Upper lobe of left lung (tissue), 6 donors: Measurements from ENCODE around the gene ZNF830. TPM values are rescaled to one million over a fixed set of nuclear protein-coding genes. Genes with fewer than 3 reads are reported as not detected.
A peak's percentile ranks its signal among the peaks of the same experiment; 100 is the strongest.

Experiments
- ATAC-seq, 2 donors: fragments of 200-7000 bp; cut with Tn5 transposase; one replicate each; pipeline ENCODE4 v1.9.1; 2022; ENCODE audit warnings: mild to moderate bottlenecking in 2 of 2, moderate library complexity in 2 of 2; ENCODE audit not compliant: low FRiP score in 2 of 2
- DNase-seq, 2 donors: peaks; one replicate each; pipeline ENCODE4 v3.0.0-alpha.2; 2019 to 2020
- H3K27ac ChIP-seq, 4 donors: fragments of 200-600 bp; sonication (generic); one replicate each; pipeline ENCODE4 v1.5.1; 2016 to 2019
- H3K27me3 ChIP-seq, 4 donors: fragments of 200-600 bp; sonication (generic); one replicate each; pipeline ENCODE4 v1.5.1; 2017 to 2019
- H3K36me3 ChIP-seq, 4 donors: fragments of 200-600 bp; sonication (generic); one replicate each; pipeline ENCODE4 v1.5.1; 2016 to 2019
- H3K4me1 ChIP-seq, 4 donors: fragments of 200-600 bp; sonication (generic); one replicate each; pipeline ENCODE4 v1.5.1; 2018 to 2019
- H3K4me3 ChIP-seq, 4 donors: fragments of 200-600 bp; sonication (generic); one replicate each; pipeline ENCODE4 v1.5.1; 2017 to 2019; ENCODE audit warnings: mild to moderate bottlenecking in 2 of 4, moderate library complexity in 1 of 4
- H3K9me3 ChIP-seq, 4 donors: fragments of 200-600 bp; sonication (generic); one replicate each; pipeline ENCODE4 v1.5.1; 2018 to 2019
- EP300 ChIP-seq, 4 donors: sonication (generic); formaldehyde crosslinking; IDR thresholded peaks; one replicate each; pipeline ENCODE4 v1.5.1; 2017; ENCODE audit warnings: antibody characterized with exemption in 4 of 4, control low read depth in 2 of 4
- POLR2A ChIP-seq, 4 donors: fragments of 450-650 bp; IDR thresholded peaks; one replicate each; pipeline ENCODE4 v1.5.1; 2016 to 2017; ENCODE audit warnings: antibody characterized with exemption in 4 of 4, mild to moderate bottlenecking in 2 of 4
- POLR2AphosphoS5 ChIP-seq, 2 donors: sonication (generic); formaldehyde crosslinking; IDR thresholded peaks; one replicate each; pipeline ENCODE4 v1.5.1; 2017; ENCODE audit warnings: antibody characterized with exemption in 2 of 2
- WGBS, 2 donors: methylation state at CpG; one replicate each; pipeline ENCODE4 v1.1.5; 2017 to 2018; 5-methylcytosine and 5-hydroxymethylcytosine counted together
- total RNA-seq, 6 donors: library from RNA; depleted of rRNA in 4 of 6; stranded (reverse); fragments of >200 nt in 4 of 6; gene quantifications; one replicate each; pipeline versions ENCODE4 v1.1.0 to v1.2.1, GENCODE V29; 2016 to 2021
- TF ChIP-seq, protein P1 (sequence below), 6 experiments: fragments of 450-650 bp in 4 of 6; fragments of 200-600 bp in 2 of 6; sonication (generic) in 2 of 6; IDR thresholded peaks; one replicate each; pipeline ENCODE4 v1.5.1; 2016 to 2019; ENCODE audit warnings: antibody characterized with exemption in 6 of 6
- donor health status: DM: no; HTN: no; CAD: no; lungs with moderate emphysema.
- donor health status: DM: no; HTN: yes; CAD: no; lungs with severe emphysema.

Gene ZNF830
- total RNA-seq, 6 donors from 2014 or later, result 9.8 to 29.3 (median 14.1) TPM

DNA sequence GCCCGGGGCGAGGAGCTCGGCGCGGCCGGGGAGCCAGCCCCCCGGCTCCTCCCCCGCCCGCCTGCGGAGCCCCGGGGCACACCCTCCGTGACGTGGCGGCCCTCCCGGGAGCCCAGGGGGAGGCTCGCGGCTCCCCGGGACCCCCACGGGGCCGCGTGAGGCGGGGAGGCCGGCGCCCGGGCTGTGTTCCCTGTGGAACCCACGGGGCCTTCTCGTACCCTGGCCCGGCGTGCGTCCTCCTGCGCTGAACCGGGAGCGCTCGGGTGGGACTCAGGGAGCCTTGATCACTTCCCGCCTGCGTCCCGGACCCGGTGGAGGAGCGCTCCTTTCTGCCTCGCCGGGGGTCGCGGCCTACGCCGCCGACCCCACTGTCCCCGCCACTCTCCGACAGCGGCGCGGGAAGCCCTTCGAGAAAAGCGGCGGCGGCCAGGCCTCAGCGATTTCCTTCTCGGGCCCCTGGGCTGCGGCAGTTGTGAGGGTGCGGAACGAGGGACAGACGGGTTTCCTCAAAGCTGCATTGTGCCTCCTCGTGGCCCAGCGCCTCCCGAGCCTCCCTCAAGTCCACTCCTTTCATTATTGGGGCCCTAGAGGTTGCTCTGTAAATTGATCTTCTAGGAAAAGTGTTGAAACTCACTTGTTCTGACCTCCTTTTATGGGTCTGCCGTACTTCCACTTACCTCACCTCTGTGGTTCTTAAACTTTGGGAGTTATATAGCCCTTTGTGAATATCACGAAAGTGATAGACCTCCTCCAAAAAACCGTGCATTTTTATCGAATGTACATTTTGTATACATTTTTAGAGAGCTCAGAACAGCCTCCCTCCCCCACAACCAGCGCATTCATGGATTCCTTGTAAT lies 19.6 kb downstream of the ZNF830 start:
- Histone ChIP-seq H3K4me3 (peak overlapping the region; percentile 63 to 99 (median 81)), H3K9me3 (no peaks in the 10 kb centered on the region), H3K4me1 (peaks cover 13 to 33% (median 18%) of the 10 kb centered on the region in 4 donors), H3K27me3 (no peaks in the 10 kb centered on the region), H3K27ac (peak overlapping the region; percentile 94 to 99 (median 96)), H3K36me3 (peaks cover 0 to 21% (median 2%) of the 10 kb centered on the region in 4 donors)
- 1 to 2% methylated on average over 8 to 20 of the region's 69 CpGs for WGBS, 2 donors
- peak; percentile 86 to 96 for DNase-seq
- ATAC-seq, result peak; percentile 92 to 98
- TF ChIP-seq POLR2A (IDR thresholded peaks at IDR 0.05) (peak in 2 of 4 donors; percentile 75 to 76), POLR2AphosphoS5 (IDR thresholded peaks at IDR 0.05) (peak in 1 of 2 donors; percentile 20), EP300 (IDR thresholded peaks at IDR 0.05) (no peak)
- TF ChIP-seq, protein P1, sequence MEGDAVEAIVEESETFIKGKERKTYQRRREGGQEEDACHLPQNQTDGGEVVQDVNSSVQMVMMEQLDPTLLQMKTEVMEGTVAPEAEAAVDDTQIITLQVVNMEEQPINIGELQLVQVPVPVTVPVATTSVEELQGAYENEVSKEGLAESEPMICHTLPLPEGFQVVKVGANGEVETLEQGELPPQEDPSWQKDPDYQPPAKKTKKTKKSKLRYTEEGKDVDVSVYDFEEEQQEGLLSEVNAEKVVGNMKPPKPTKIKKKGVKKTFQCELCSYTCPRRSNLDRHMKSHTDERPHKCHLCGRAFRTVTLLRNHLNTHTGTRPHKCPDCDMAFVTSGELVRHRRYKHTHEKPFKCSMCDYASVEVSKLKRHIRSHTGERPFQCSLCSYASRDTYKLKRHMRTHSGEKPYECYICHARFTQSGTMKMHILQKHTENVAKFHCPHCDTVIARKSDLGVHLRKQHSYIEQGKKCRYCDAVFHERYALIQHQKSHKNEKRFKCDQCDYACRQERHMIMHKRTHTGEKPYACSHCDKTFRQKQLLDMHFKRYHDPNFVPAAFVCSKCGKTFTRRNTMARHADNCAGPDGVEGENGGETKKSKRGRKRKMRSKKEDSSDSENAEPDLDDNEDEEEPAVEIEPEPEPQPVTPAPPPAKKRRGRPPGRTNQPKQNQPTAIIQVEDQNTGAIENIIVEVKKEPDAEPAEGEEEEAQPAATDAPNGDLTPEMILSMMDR (IDR thresholded peaks at IDR 0.05), result peak in 5 of 6 experiments; percentile 34 to 68 (median 43)

DNA sequence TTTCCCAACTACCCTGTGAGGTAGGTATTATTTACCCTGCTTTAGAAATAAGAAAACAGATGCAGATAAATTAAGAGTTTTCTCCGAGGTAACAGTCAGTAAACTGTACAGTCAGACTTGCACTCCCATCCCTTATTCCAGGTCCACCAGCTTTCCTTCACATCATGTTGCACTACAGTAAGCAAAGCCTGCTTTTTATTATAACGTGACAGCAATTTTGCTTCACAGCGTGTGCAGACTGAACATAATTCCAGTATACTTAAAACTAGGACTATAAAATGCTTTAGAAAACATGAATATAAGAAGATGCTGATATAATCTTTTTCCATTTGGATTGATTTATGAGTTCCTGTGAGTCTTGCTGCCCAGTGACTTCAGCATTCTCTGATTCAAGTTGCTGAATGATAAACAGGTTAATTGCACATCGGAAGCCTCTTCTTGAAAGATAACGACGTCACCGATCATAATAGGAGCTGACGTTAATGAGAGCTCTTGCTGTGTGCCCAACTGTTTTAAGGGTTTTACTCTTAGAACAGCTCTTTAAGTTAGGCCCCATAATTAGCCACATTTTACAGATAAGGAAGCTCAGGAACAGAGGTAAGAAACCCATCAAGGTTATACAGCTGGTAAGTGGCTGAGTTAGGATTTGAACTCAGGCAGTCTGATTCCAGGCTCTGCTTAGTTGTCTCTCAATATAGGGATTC lies 20.4 kb downstream of the ZNF830 start:
- Histone ChIP-seq H3K9me3 (no peaks in the 10 kb centered on the region), H3K27ac (peak overlapping the region; percentile 94 to 99 (median 96)), H3K27me3 (no peaks in the 10 kb centered on the region), H3K4me1 (peaks cover 13 to 33% (median 18%) of the 10 kb centered on the region in 4 donors), H3K4me3 (peak overlapping the region; percentile 63 to 99 (median 81)), H3K36me3 (peaks cover 0 to 29% (median 6%) of the 10 kb centered on the region in 4 donors)
- no peak for TF ChIP-seq POLR2AphosphoS5 (IDR thresholded peaks at IDR 0.05)
- TF ChIP-seq, protein P1 (IDR thresholded peaks at IDR 0.05), result no peak
- TF ChIP-seq POLR2A (IDR thresholded peaks at IDR 0.05), result no peak
- TF ChIP-seq EP300 (IDR thresholded peaks at IDR 0.05), result no peak
- WGBS, 2 donors, result 11 to 13% methylated on average over 8 of the region's 8 CpGs
- no peak for ATAC-seq
- DNase-seq, result no peak

DNA sequence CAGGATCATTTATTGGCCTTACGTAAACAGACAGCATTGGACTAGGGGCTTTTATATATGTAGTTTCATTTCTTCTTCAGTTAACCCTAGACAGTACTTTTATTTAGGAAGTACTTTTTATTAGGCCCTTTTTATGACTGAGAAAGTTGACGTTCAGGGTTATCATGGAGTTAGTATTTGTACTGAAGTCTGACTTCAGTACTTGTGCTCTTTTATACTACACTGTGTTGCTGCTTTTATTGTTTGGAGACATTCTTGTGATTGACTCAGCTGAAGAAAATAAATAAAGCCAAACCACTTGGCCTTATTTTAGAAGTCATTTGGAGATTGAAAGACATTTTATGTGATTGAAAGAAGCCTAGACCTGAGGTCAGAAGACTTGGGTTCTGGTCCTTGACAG lies 25.9 kb downstream of the ZNF830 start:
- WGBS, 2 donors, result 79 to 82% methylated on average over 2 of the region's 2 CpGs
- ATAC-seq, result no peak
- H3K36me3 ChIP-seq, result peaks cover 4 to 81% (median 26%) of the 10 kb centered on the region in 4 donors

DNA sequence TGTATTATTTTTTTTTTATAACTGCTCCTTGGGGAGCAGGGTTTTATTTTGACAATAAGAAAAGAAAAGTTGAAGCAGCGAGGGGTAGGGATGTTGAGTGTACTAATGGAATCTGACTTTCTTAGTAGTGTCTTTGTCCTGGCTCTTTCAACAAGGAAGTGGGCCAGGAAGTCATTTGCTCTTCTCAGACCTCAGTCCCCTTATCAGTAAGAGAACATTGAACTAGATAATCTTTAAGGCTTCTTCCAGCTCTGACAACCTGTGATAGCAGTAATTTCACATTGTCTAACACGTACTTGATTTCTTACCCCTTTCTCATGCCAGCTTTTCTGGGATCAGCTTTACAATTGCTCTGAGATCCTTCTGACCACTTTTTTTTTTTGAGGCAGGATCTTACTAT lies 27.3 kb downstream of the ZNF830 start:
- no peak for DNase-seq
- Histone ChIP-seq H3K27ac (no peak overlapping the region), H3K9me3 (no peaks in the 10 kb centered on the region), H3K4me1 (peaks cover 0 to 11% (median 4%) of the 10 kb centered on the region in 4 donors), H3K36me3 (peaks cover 4 to 85% (median 36%) of the 10 kb centered on the region in 4 donors), H3K4me3 (no peak overlapping the region), H3K27me3 (no peaks in the 10 kb centered on the region)
- no peak for ATAC-seq
- TF ChIP-seq EP300 (IDR thresholded peaks at IDR 0.05), result no peak
- TF ChIP-seq, protein P1 (IDR thresholded peaks at IDR 0.05), result no peak
- no peak for TF ChIP-seq POLR2A (IDR thresholded peaks at IDR 0.05)
- TF ChIP-seq POLR2AphosphoS5 (IDR thresholded peaks at IDR 0.05), result no peak
- 78 to 80% methylated on average over 2 of the region's 2 CpGs for WGBS, 2 donors

More for the DNA sequence above, 25.9 kb downstream of the ZNF830 start:
- Histone ChIP-seq H3K27ac (no peak overlapping the region), H3K4me1 (peaks cover 2 to 24% (median 4%) of the 10 kb centered on the region in 4 donors), H3K9me3 (no peaks in the 10 kb centered on the region), H3K4me3 (no peak overlapping the region), H3K27me3 (no peaks in the 10 kb centered on the region)
- DNase-seq, result no peak
- no peak for TF ChIP-seq POLR2AphosphoS5 (IDR thresholded peaks at IDR 0.05)
- no peak for TF ChIP-seq POLR2A (IDR thresholded peaks at IDR 0.05)
- TF ChIP-seq, protein P1 (IDR thresholded peaks at IDR 0.05), result no peak
- TF ChIP-seq EP300 (IDR thresholded peaks at IDR 0.05), result no peak
